H1 (cell line): ENCODE measurements around the gene HDAC8. TPM values are rescaled to one million over a fixed set of nuclear protein-coding genes. Genes with fewer than 3 reads are reported as not detected.
"Not testable (repeated sequence)": the region's sequence is repeated elsewhere in the genome, so short reads cannot be mapped to it uniquely, and the experiment has no call there.

Source experiments
- CTCF ChIA-PET: fragments of 300-600 bp; sonication (Branson Sonifier 250); formaldehyde crosslinking; loops from one replicate; lab custom pipeline; 2021; ENCODE audit not compliant: partially characterized antibody; lab: Charles Lee
- POLR2A ChIA-PET: fragments of 300-600 bp; sonication (Branson Sonifier 250); formaldehyde crosslinking; loops from one replicate; lab custom pipeline; 2021; ENCODE audit warnings: inconsistent platforms; ENCODE audit not compliant: partially characterized antibody; lab: Charles Lee
- DNase-seq, 2 experiments: peaks; one replicate each; pipeline versions ENCODE4 v3.0.0 to v3.0.0-alpha.2; 2010 to 2022; ENCODE audit warnings: low spot score in 2 of 2, low read depth in 1 of 2, mixed read lengths in 1 of 2
- FAIRE-seq: peaks from 2 replicates; lab custom pipeline; 2011; peaks lifted over from hg19 to GRCh38; lab: Jason Lieb, UNC
- H2AFZ ChIP-seq: 2 replicates; pipeline ENCODE4 v1.8.1; 2012; ENCODE audit warnings: low read length, inconsistent platforms
- H2AK5ac ChIP-seq: 2 replicates; pipeline ENCODE4 v1.6.1; 2013; ENCODE audit warnings: low read depth, low read length
- H2BK120ac ChIP-seq: replicated peaks from 2 replicates; pipeline ENCODE3; 2013; ENCODE audit warnings: low read depth, low read length, inconsistent platforms
- H2BK12ac ChIP-seq: 2 replicates; pipeline ENCODE4 v1.6.1; 2013; ENCODE audit warnings: low read depth, low read length
- H2BK15ac ChIP-seq: 2 replicates; pipeline ENCODE4 v1.6.1; 2013; ENCODE audit warnings: low read length
- H2BK20ac ChIP-seq: 2 replicates; pipeline ENCODE4 v1.6.1; 2013; ENCODE audit warnings: low read length
- H2BK5ac ChIP-seq: 2 replicates; pipeline ENCODE4 v1.6.1; 2013; ENCODE audit warnings: low read depth, low read length
- H3K14ac ChIP-seq: 2 replicates; pipeline ENCODE4 v1.6.1; 2013; ENCODE audit warnings: inconsistent platforms; ENCODE audit not compliant: insufficient read length
- H3K18ac ChIP-seq: 2 replicates; pipeline ENCODE4 v1.6.1; 2013; ENCODE audit warnings: low read length; ENCODE audit errors: extremely low read depth
- H3K23ac ChIP-seq: 2 replicates; pipeline ENCODE4 v1.6.1; 2013; ENCODE audit warnings: inconsistent platforms; ENCODE audit not compliant: insufficient read length
- H3K23me2 ChIP-seq: 2 replicates; pipeline ENCODE4 v1.6.1; 2013; ENCODE audit warnings: low read depth, low read length
- H3K27ac ChIP-seq: 2 replicates; pipeline ENCODE4 v1.6.1; 2011; ENCODE audit warnings: low read depth, low read length, inconsistent platforms
- H3K27me3 ChIP-seq, 4 experiments: replicated peaks in 1 of 4; 1 replicate in 1 of 4; 2 replicates in 3 of 4; pipeline versions ENCODE4 v1.6.1 to v1.8.1; 2011 to 2013; ENCODE audit warnings: low read length in 3 of 4, mild to moderate bottlenecking in 3 of 4, inconsistent platforms in 2 of 4, mixed read lengths in 2 of 4, moderate library complexity in 1 of 4; ENCODE audit not compliant: control insufficient read depth in 3 of 4, insufficient read depth in 3 of 4; ENCODE audit errors: extremely low read depth in 1 of 4
- H3K36me3 ChIP-seq, 4 experiments: 2 replicates each; pipeline versions ENCODE4 v1.6.1 to v1.8.1; 2011 to 2013; ENCODE audit warnings: mild to moderate bottlenecking in 4 of 4, low read length in 3 of 4, moderate library complexity in 2 of 4, control low read depth in 1 of 4, inconsistent platforms in 1 of 4; ENCODE audit not compliant: insufficient read depth in 4 of 4, control insufficient read depth in 2 of 4
- H3K4ac ChIP-seq: replicated peaks from 2 replicates; pipeline ENCODE3; 2013; ENCODE audit warnings: low read length, low read depth, mixed read lengths, inconsistent platforms; ENCODE audit not compliant: insufficient read length
- H3K4me1 ChIP-seq, 4 experiments: replicated peaks in 1 of 4; 1 replicate in 1 of 4; 2 replicates in 3 of 4; pipeline versions ENCODE4 v1.6.1 to v1.8.1; 2011 to 2013; ENCODE audit warnings: low read length in 3 of 4, inconsistent platforms in 2 of 4, mixed read lengths in 1 of 4; ENCODE audit not compliant: insufficient read depth in 4 of 4, control insufficient read depth in 3 of 4
- H3K4me2 ChIP-seq, 2 experiments: 2 replicates each; pipeline versions ENCODE4 v1.6.1 to v1.8.1; 2011 to 2013; ENCODE audit warnings: low read depth in 2 of 2, low read length in 2 of 2, control low read depth in 1 of 2, inconsistent platforms in 1 of 2, mild to moderate bottlenecking in 1 of 2; ENCODE audit not compliant: insufficient read depth in 1 of 2
- H3K4me3 ChIP-seq, 4 experiments: fragments of 200-600, 300-600 bp in 1 of 4; sonication (generic), shearing (Covaris generic), sonication (Bioruptor Twin) in 1 of 4; 2 replicates each; pipeline versions ENCODE4 v1.5.1 to v1.8.1; 2011 to 2016; ENCODE audit warnings: low read length in 4 of 4, low read depth in 3 of 4, control low read depth in 2 of 4, inconsistent platforms in 2 of 4, mild to moderate bottlenecking in 2 of 4, mixed read lengths in 1 of 4, moderate library complexity in 1 of 4; ENCODE audit not compliant: insufficient read depth in 2 of 4; ENCODE audit errors: extremely low read depth in 1 of 4
- H3K56ac ChIP-seq: replicated peaks from 2 replicates; pipeline ENCODE3; 2013; ENCODE audit warnings: low read depth, mild to moderate bottlenecking, mixed read lengths, low read length, inconsistent platforms; ENCODE audit not compliant: insufficient read length
- H3K79me1 ChIP-seq: 2 replicates; pipeline ENCODE4 v1.6.1; 2013; ENCODE audit warnings: low read depth, low read length, control low read depth
- H3K79me2 ChIP-seq, 2 experiments: 2 replicates each; pipeline versions ENCODE4 v1.6.1 to v1.8.1; 2012 to 2013; ENCODE audit warnings: low read length in 2 of 2, mild to moderate bottlenecking in 2 of 2, inconsistent platforms in 1 of 2; ENCODE audit not compliant: insufficient read depth in 2 of 2, control insufficient read depth in 1 of 2
- H3K9ac ChIP-seq, 4 experiments: replicated peaks in 1 of 4; 1 replicate in 1 of 4; 2 replicates in 3 of 4; pipeline versions ENCODE4 v1.6.1 to v1.8.1; 2011 to 2013; ENCODE audit warnings: low read depth in 3 of 4, low read length in 3 of 4, control low read depth in 2 of 4, mild to moderate bottlenecking in 2 of 4, moderate library complexity in 2 of 4, inconsistent platforms in 1 of 4; ENCODE audit errors: extremely low read depth in 1 of 4
- H3K9me3 ChIP-seq, 2 experiments: 2 replicates each; pipeline versions ENCODE4 v1.6.1 to v1.8.1; 2012 to 2013; ENCODE audit warnings: mild to moderate bottlenecking in 2 of 2, moderate library complexity in 2 of 2, control low read depth in 1 of 2, inconsistent platforms in 1 of 2, low read depth in 1 of 2, low read length in 1 of 2, mixed read lengths in 1 of 2; ENCODE audit not compliant: insufficient read depth in 2 of 2
- H4K20me1 ChIP-seq, 2 experiments: replicated peaks in 1 of 2; 2 replicates each; pipeline versions ENCODE3 to v1.8.1; 2011 to 2013; ENCODE audit warnings: inconsistent platforms in 2 of 2, low read length in 2 of 2, mild to moderate bottlenecking in 1 of 2; ENCODE audit not compliant: insufficient read depth in 2 of 2, control insufficient read depth in 1 of 2
- H4K5ac ChIP-seq: 2 replicates; pipeline ENCODE4 v1.6.1; 2013; ENCODE audit warnings: low read length, low read depth, mixed read lengths, inconsistent platforms; ENCODE audit not compliant: insufficient read length
- H4K8ac ChIP-seq: 2 replicates; pipeline ENCODE4 v1.8.0; 2013; ENCODE audit warnings: mild to moderate bottlenecking, moderate library complexity, low read length, inconsistent platforms; ENCODE audit not compliant: insufficient read depth; ENCODE audit errors: extremely low read depth
- H4K91ac ChIP-seq: replicated peaks from 2 replicates; pipeline ENCODE3; 2013; ENCODE audit warnings: low read length, mixed read lengths, inconsistent platforms; ENCODE audit not compliant: insufficient read length
- WGBS, 2 experiments: shearing (Covaris generic) in 1 of 2; methylation state at CpG; one replicate each; pipeline versions ENCODE4 v1.1.6 to v1.1.7; 2013 to 2015; ENCODE audit warnings: low lambda C conversion rate in 2 of 2, mixed read lengths in 2 of 2, inconsistent platforms in 1 of 2, low coverage in 1 of 2, missing lambda C conversion rate in 1 of 2; ENCODE audit not compliant: insufficient replicate concordance in 2 of 2, insufficient coverage in 1 of 2, insufficient read length in 1 of 2; ENCODE audit errors: extremely low coverage in 1 of 2, missing lambda C conversion rate in 1 of 2; 5-methylcytosine and 5-hydroxymethylcytosine counted together
- polyA plus RNA-seq, 7 experiments: library from polyadenylated mRNA; depleted of rRNA in 3 of 7; stranded (reverse) in 5 of 7; unstranded in 2 of 7; fragments of >200 nt in 5 of 7; fragments of 200-250 nt in 2 of 7; gene quantifications; 1 replicate in 5 of 7; 2 replicates in 1 of 7; 4 replicates in 1 of 7; pipeline versions ENCODE4 v1.2.1 to v1.2.3, GENCODE V29; 2011 to 2013; ENCODE audit warnings: missing spikeins in 2 of 7, mixed read lengths in 2 of 7
- total RNA-seq: library from RNA; stranded (reverse); fragmentation: NEBNext Ultra II Directional; extraction: Animal tissue kit (Norgen Biotek cat#: 25700); gene quantifications from 2 replicates; pipeline ENCODE4 v1.2.1, GENCODE V29; 2021

The HDAC8 gene
- total and polyA plus RNA-seq, 2 of the 8 experiments (the other 6 are each of a cell fraction or from before 2014, with no cell fraction given), result 9.7 to 20.3 TPM

DNA sequence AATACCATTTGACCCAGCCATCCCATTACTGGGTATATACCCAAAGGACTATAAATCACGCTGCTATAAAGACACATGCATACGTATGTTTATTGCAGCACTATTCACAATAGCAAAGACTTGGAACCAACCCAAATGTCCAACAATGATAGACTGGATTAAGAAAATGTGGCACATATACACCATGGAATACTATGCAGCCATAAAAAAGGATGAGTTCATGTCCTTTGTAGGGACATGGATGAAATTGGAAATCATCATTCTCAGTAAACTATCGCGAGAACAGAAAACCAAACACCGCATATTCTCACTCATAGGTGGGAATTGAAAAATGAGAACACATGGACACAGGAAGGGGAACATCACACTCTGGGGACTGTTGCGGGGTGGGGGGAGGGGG, 82.4 kb downstream of the HDAC8 start:
- H2BK15ac ChIP-seq, H2BK5ac ChIP-seq, H3K9me3 ChIP-seq, H3K4me1 ChIP-seq, H3K4me2 ChIP-seq, CTCF ChIA-PET, FAIRE-seq, H2BK120ac ChIP-seq, H4K5ac ChIP-seq, H4K20me1 ChIP-seq, H4K91ac ChIP-seq, POLR2A ChIA-PET, H3K4me3 ChIP-seq, H3K79me2 ChIP-seq, DNase-seq, H2AFZ ChIP-seq, H2BK20ac ChIP-seq, H3K79me1 ChIP-seq, H2AK5ac ChIP-seq, H2BK12ac ChIP-seq, H3K14ac ChIP-seq, H3K27ac ChIP-seq, H3K4ac ChIP-seq, H3K36me3 ChIP-seq, H4K8ac ChIP-seq, H3K18ac ChIP-seq, H3K56ac ChIP-seq, H3K23ac ChIP-seq, H3K23me2 ChIP-seq, H3K27me3 ChIP-seq, H3K9ac ChIP-seq: not testable (repeated sequence)
- 89% methylated on average over 5 of the region's 6 CpGs; no CpG with 5 or more reads in 1 of the 2 experiments for WGBS, 2 experiments
